GM12878 (cell line): ENCODE data around the gene FGD6. TPM values are rescaled to one million over a fixed set of nuclear protein-coding genes. Genes with fewer than 3 reads are reported as not detected.

ENCODE experiments used
- ATAC-seq: fragments of 200-7000 bp; cut with Tn5 transposase; 3 replicates; pipeline ENCODE4 v1.9.1; 2020; ENCODE audit warnings: mild to moderate bottlenecking, moderate library complexity
- BruUV-seq: library from RNA; stranded (reverse); fragments of 400-500 nt; replicated peaks from 2 replicates; lab custom pipeline; 2021; lab: Mats Ljungman, UMichigan
- CTCF ChIA-PET: fragments of 300-600 bp; sonication (Branson Sonifier 250); formaldehyde crosslinking; extraction: SDS; loops from one replicate; lab custom pipeline; 2021; ENCODE audit warnings: inconsistent platforms; lab: Yijun Ruan, JAX
- POLR2A ChIA-PET: fragments of 350-600 bp; formaldehyde crosslinking; extraction: SDS; loops from one replicate; lab custom pipeline; 2021; ENCODE audit warnings: inconsistent platforms; lab: Charles Lee
- RAD21 ChIA-PET: fragments of 300-600 bp; sonication (Branson Sonifier 250); formaldehyde crosslinking; loops from one replicate; lab custom pipeline; 2023; ENCODE audit warnings: antibody characterized with exemption; ENCODE audit not compliant: unreplicated experiment; lab: Charles Lee
- SMC1A ChIA-PET: fragments of 300-600 bp; sonication (Branson Sonifier 250); formaldehyde crosslinking; loops from one replicate; lab custom pipeline; 2023; ENCODE audit not compliant: unreplicated experiment, uncharacterized antibody; lab: Charles Lee
- DNase-seq: peaks from one replicate; pipeline ENCODE4 v3.0.0-alpha.2; 2011; ENCODE audit warnings: low read depth, low spot score
- FAIRE-seq: peaks from 3 replicates; lab custom pipeline; 2011; peaks lifted over from hg19 to GRCh38; lab: Jason Lieb, UNC
- H2AFZ ChIP-seq: 2 replicates; pipeline ENCODE4 v1.6.0; 2011; ENCODE audit warnings: low read depth, low read length, control low read depth; ENCODE audit not compliant: control insufficient read depth
- H3K27ac ChIP-seq: 2 replicates; pipeline ENCODE4 v1.5.1; 2011; ENCODE audit warnings: control low read depth; ENCODE audit not compliant: control insufficient read depth, insufficient read depth
- H3K27me3 ChIP-seq, 2 experiments: replicated peaks in 1 of 2; 2 replicates each; pipeline versions ENCODE4 v1.6.0 to v1.6.1; 2011; ENCODE audit warnings: low read length in 1 of 2; ENCODE audit not compliant: control insufficient read depth in 2 of 2, insufficient read depth in 2 of 2
- H3K36me3 ChIP-seq, 2 experiments: 2 replicates each; pipeline ENCODE4 v1.5.1; 2011; ENCODE audit warnings: low read length in 1 of 2; ENCODE audit not compliant: control insufficient read depth in 2 of 2, insufficient read depth in 2 of 2
- H3K4me1 ChIP-seq: 2 replicates; pipeline ENCODE4 v1.6.1; 2011; ENCODE audit warnings: mild to moderate bottlenecking, low read length, moderate library complexity, mixed read lengths; ENCODE audit not compliant: control insufficient read depth, insufficient read depth
- H3K4me2 ChIP-seq: 2 replicates; pipeline ENCODE4 v1.6.0; 2011; ENCODE audit warnings: control low read depth; ENCODE audit not compliant: control insufficient read depth, insufficient read depth
- H3K4me3 ChIP-seq: fragments of 200-600 bp; sonication (generic); 2 replicates; pipeline ENCODE4 v1.5.1; 2016
- H3K79me2 ChIP-seq: 2 replicates; pipeline ENCODE4 v1.6.0; 2011; ENCODE audit warnings: low read length; ENCODE audit not compliant: control insufficient read depth, insufficient read depth
- H3K9ac ChIP-seq: 2 replicates; pipeline ENCODE4 v1.8.0; 2011; ENCODE audit warnings: low read length, control low read depth, mixed read lengths; ENCODE audit not compliant: control insufficient read depth, insufficient read depth
- H3K9me3 ChIP-seq: replicated peaks from 3 replicates; pipeline ENCODE4 v1.5.1; 2011; ENCODE audit warnings: mild to moderate bottlenecking, low read length; ENCODE audit not compliant: control insufficient read depth, insufficient read depth
- H4K20me1 ChIP-seq: 2 replicates; pipeline ENCODE4 v1.6.0; 2011; ENCODE audit not compliant: control insufficient read depth, insufficient read depth
- CBX5 ChIP-seq: sonication (generic); IDR thresholded peaks from 2 replicates; pipeline ENCODE4 v1.6.1; 2016; ENCODE audit warnings: low read depth, moderate library complexity, mild to moderate bottlenecking, inconsistent platforms
- IKZF2 ChIP-seq, 2 experiments: fragments of 450-650 bp; IDR thresholded peaks; 2 replicates each; pipeline ENCODE4 v1.6.1; 2017; ENCODE audit warnings: mild to moderate bottlenecking in 2 of 2, moderate library complexity in 2 of 2
- MEF2A ChIP-seq: IDR thresholded peaks from 2 replicates; pipeline ENCODE4 v1.6.1; 2011; ENCODE audit warnings: low read depth, mild to moderate bottlenecking, low read length, moderate library complexity; ENCODE audit not compliant: insufficient read depth
- NFYA ChIP-seq: IDR thresholded peaks from 2 replicates; pipeline ENCODE4 v1.6.1; 2011; ENCODE audit warnings: low read depth, mild to moderate bottlenecking, low read length, improper control_type of control experiment, borderline replicate concordance
- NFYB ChIP-seq: IDR thresholded peaks from 2 replicates; pipeline ENCODE4 v1.6.1; 2011; ENCODE audit warnings: low read depth, mild to moderate bottlenecking, low read length, improper control_type of control experiment, moderate library complexity; ENCODE audit not compliant: insufficient read depth
- NRF1 ChIP-seq: conservative IDR thresholded peaks from 2 replicates; pipeline ENCODE4 v1.6.1; 2011; ENCODE audit warnings: mild to moderate bottlenecking, low read depth, low read length, improper control_type of control experiment
- RCOR1 ChIP-seq: conservative IDR thresholded peaks from 2 replicates; pipeline ENCODE4 v1.6.1; 2012; ENCODE audit warnings: low read depth, low read length, improper control_type of control experiment
- RUNX3 ChIP-seq: IDR thresholded peaks from 2 replicates; pipeline ENCODE4 v1.6.1; 2012; ENCODE audit warnings: low read length, inconsistent platforms
- TCF12 ChIP-seq: IDR thresholded peaks from 2 replicates; pipeline ENCODE4 v1.6.1; 2011; ENCODE audit warnings: low read depth, mild to moderate bottlenecking, low read length
- ZZZ3 ChIP-seq: IDR thresholded peaks from 2 replicates; pipeline ENCODE4 v1.6.1; 2011; ENCODE audit warnings: low read depth; ENCODE audit not compliant: control insufficient read depth, insufficient read length
- WGBS: methylation state at CpG from one replicate; pipeline ENCODE4 v1.1.6; 2016; ENCODE audit warnings: low lambda C conversion rate; ENCODE audit not compliant: insufficient replicate concordance, insufficient coverage; ENCODE audit errors: missing lambda C conversion rate; 5-methylcytosine and 5-hydroxymethylcytosine counted together
- in situ Hi-C: fragments of 300-500 bp; cut with MboI; formaldehyde crosslinking; loops from 9 replicates; pipeline ENCODE4 v1.14.3; 2018; ENCODE audit warnings: mixed read lengths
- intact Hi-C: fragments of 100-400 bp; cut with micrococcal nuclease; formaldehyde crosslinking; loops from one replicate; pipeline ENCODE4 v1.14.2; 2022; ENCODE audit not compliant: unreplicated experiment
- polyA plus RNA-seq, 11 experiments: library from polyadenylated mRNA; depleted of rRNA in 4 of 11; unstranded in 6 of 11; stranded (reverse) in 5 of 11; fragments of >200 nt; fragmentation: Nextera tagmentation in 4 of 11; fragmentation: Illumina TruSeq in 1 of 11; extraction: Ambion mirVana in 4 of 11; extraction: Trizol in 1 of 11; gene quantifications; 1 replicate in 1 of 11; 2 replicates in 10 of 11; pipeline versions ENCODE4 v1.2.1 to v1.2.3, GENCODE V29; 2011 to 2016; ENCODE audit warnings: inconsistent platforms in 2 of 11, missing spikeins in 2 of 11, low read depth in 1 of 11
- total RNA-seq, 4 experiments: library from RNA; depleted of rRNA in 3 of 4; stranded (reverse); fragments of >200 nt in 3 of 4; fragmentation: Illumina TruSeq in 1 of 4; extraction: Trizol in 1 of 4; gene quantifications; 2 replicates each; pipeline versions ENCODE4 v1.2.1 to v1.2.3, GENCODE V29; 2013 to 2021
- TF ChIP-seq, protein P1 (sequence below): fragments of 450-650 bp; conservative IDR thresholded peaks from 2 replicates; pipeline ENCODE4 v1.6.1; 2017; ENCODE audit warnings: mild to moderate bottlenecking, moderate library complexity
- TF ChIP-seq, protein P2 (sequence below): fragments of 450-650 bp; IDR thresholded peaks from 2 replicates; pipeline ENCODE4 v1.6.1; 2016; ENCODE audit warnings: mild to moderate bottlenecking
- TF ChIP-seq, protein P3 (sequence below): fragments of 450-650 bp; IDR thresholded peaks from 2 replicates; pipeline ENCODE4 v1.6.1; 2017; ENCODE audit warnings: low read depth, mild to moderate bottlenecking, moderate library complexity
- TF ChIP-seq, protein P4 (sequence below): fragments of 450-650 bp; IDR thresholded peaks from 2 replicates; pipeline ENCODE4 v1.6.1; 2017; ENCODE audit warnings: borderline replicate concordance
- TF ChIP-seq, protein P5 (sequence below): IDR thresholded peaks from 2 replicates; pipeline ENCODE4 v1.6.1; 2012; ENCODE audit warnings: low read depth, low read length, improper control_type of control experiment
- TF ChIP-seq, protein P6 (sequence below): IDR thresholded peaks from 2 replicates; pipeline ENCODE4 v1.6.1; 2011; ENCODE audit warnings: mild to moderate bottlenecking, low read depth, low read length, moderate library complexity; ENCODE audit not compliant: insufficient replicate concordance

The FGD6 gene
- total and polyA plus RNA-seq, 10 of the 15 experiments (the other 5 are each of a cell fraction or from before 2014, with no cell fraction given) = 2.4 to 15.5 (median 8.9) TPM

DNA sequence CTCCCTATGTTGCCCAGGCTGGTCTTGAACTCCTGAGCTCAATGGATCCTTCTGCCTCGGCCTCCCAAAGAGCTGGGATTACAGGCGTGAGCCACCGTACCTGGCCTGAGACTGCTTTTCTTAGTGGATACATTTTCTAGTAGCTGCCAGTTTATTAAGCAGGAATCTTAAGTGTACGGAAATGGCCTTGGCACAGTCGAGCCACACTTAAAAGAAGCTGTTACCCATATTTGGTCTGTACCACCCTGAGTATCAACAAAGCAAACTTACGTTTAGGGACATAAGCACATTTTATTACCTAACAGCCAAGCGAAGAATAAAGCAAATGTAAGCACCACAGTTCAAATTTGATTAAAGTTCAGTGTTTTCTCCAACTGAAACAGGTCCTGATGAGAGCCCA lies 93.2 kb downstream of the FGD6 start:
- DNase-seq (no peak), FAIRE-seq (no peak), ATAC-seq (no peak)
- intact Hi-C loops = no loop called here
- H3K9me3 ChIP-seq = no peaks in the 10 kb centered on the region
- no peaks in the 10 kb centered on the region for H3K79me2 ChIP-seq
- in situ Hi-C loops = no loop called here
- no peaks in the 10 kb centered on the region for H3K4me1 ChIP-seq
- ChIA-PET POLR2A (no interaction called here), SMC1A (interaction anchor here (0.6 to 1.5 kb wide), 3 partner anchors 93 to 1263 kb away, joined by 3 read pairs; partner anchors contain the start of genes FGD6 and VEZT), CTCF (no interaction called here), RAD21 (interaction anchor here (1.1 kb wide), 1 partner anchor 411 kb away, joined by 3 read pairs; no protein-coding TSS in a partner anchor)
- H3K9ac ChIP-seq = no peak overlapping the region
- H3K36me3 ChIP-seq = no peaks in the 10 kb centered on the region
- H3K4me3 ChIP-seq = no peak overlapping the region
- 68% methylated on average over 7 of the region's 7 CpGs for WGBS
- H4K20me1 ChIP-seq = no peaks in the 10 kb centered on the region
- H3K4me2 ChIP-seq = no peak overlapping the region
- BruUV-seq = no TSS peak
- H3K27ac ChIP-seq = no peak overlapping the region
- H2AFZ ChIP-seq = no peak overlapping the region
- H3K27me3 ChIP-seq = no peaks in the 10 kb centered on the region
- TF ChIP-seq, protein P1, sequence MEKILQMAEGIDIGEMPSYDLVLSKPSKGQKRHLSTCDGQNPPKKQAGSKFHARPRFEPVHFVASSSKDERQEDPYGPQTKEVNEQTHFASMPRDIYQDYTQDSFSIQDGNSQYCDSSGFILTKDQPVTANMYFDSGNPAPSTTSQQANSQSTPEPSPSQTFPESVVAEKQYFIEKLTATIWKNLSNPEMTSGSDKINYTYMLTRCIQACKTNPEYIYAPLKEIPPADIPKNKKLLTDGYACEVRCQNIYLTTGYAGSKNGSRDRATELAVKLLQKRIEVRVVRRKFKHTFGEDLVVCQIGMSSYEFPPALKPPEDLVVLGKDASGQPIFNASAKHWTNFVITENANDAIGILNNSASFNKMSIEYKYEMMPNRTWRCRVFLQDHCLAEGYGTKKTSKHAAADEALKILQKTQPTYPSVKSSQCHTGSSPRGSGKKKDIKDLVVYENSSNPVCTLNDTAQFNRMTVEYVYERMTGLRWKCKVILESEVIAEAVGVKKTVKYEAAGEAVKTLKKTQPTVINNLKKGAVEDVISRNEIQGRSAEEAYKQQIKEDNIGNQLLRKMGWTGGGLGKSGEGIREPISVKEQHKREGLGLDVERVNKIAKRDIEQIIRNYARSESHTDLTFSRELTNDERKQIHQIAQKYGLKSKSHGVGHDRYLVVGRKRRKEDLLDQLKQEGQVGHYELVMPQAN = no peak
- TF ChIP-seq IKZF2 (IDR thresholded peaks at IDR 0.05) = no peak
- no peak for TF ChIP-seq NFYB
- TF ChIP-seq, protein P2, sequence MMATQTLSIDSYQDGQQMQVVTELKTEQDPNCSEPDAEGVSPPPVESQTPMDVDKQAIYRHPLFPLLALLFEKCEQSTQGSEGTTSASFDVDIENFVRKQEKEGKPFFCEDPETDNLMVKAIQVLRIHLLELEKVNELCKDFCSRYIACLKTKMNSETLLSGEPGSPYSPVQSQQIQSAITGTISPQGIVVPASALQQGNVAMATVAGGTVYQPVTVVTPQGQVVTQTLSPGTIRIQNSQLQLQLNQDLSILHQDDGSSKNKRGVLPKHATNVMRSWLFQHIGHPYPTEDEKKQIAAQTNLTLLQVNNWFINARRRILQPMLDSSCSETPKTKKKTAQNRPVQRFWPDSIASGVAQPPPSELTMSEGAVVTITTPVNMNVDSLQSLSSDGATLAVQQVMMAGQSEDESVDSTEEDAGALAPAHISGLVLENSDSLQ = no peak
- TF ChIP-seq, protein P3, sequence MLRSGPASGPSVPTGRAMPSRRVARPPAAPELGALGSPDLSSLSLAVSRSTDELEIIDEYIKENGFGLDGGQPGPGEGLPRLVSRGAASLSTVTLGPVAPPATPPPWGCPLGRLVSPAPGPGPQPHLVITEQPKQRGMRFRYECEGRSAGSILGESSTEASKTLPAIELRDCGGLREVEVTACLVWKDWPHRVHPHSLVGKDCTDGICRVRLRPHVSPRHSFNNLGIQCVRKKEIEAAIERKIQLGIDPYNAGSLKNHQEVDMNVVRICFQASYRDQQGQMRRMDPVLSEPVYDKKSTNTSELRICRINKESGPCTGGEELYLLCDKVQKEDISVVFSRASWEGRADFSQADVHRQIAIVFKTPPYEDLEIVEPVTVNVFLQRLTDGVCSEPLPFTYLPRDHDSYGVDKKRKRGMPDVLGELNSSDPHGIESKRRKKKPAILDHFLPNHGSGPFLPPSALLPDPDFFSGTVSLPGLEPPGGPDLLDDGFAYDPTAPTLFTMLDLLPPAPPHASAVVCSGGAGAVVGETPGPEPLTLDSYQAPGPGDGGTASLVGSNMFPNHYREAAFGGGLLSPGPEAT = no peak
- TF ChIP-seq RCOR1 = no peak
- no peak for TF ChIP-seq CBX5
- TF ChIP-seq, protein P4, sequence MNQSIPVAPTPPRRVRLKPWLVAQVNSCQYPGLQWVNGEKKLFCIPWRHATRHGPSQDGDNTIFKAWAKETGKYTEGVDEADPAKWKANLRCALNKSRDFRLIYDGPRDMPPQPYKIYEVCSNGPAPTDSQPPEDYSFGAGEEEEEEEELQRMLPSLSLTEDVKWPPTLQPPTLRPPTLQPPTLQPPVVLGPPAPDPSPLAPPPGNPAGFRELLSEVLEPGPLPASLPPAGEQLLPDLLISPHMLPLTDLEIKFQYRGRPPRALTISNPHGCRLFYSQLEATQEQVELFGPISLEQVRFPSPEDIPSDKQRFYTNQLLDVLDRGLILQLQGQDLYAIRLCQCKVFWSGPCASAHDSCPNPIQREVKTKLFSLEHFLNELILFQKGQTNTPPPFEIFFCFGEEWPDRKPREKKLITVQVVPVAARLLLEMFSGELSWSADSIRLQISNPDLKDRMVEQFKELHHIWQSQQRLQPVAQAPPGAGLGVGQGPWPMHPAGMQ = no peak
- TF ChIP-seq, protein P5, sequence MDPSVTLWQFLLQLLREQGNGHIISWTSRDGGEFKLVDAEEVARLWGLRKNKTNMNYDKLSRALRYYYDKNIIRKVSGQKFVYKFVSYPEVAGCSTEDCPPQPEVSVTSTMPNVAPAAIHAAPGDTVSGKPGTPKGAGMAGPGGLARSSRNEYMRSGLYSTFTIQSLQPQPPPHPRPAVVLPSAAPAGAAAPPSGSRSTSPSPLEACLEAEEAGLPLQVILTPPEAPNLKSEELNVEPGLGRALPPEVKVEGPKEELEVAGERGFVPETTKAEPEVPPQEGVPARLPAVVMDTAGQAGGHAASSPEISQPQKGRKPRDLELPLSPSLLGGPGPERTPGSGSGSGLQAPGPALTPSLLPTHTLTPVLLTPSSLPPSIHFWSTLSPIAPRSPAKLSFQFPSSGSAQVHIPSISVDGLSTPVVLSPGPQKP = no peak
- no peak for TF ChIP-seq NRF1
- no peak for TF ChIP-seq ZZZ3
- no peak for TF ChIP-seq MEF2A
- TF ChIP-seq NFYA = no peak
- no peak for TF ChIP-seq TCF12
- TF ChIP-seq, protein P6, sequence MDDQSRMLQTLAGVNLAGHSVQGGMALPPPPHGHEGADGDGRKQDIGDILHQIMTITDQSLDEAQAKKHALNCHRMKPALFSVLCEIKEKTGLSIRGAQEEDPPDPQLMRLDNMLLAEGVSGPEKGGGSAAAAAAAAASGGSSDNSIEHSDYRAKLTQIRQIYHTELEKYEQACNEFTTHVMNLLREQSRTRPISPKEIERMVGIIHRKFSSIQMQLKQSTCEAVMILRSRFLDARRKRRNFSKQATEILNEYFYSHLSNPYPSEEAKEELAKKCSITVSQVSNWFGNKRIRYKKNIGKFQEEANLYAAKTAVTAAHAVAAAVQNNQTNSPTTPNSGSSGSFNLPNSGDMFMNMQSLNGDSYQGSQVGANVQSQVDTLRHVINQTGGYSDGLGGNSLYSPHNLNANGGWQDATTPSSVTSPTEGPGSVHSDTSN = no peak
- no peak for TF ChIP-seq RUNX3
